Caco-2 (cell line): ENCODE results near the gene HOXA1. TPM values are rescaled to one million over a fixed set of nuclear protein-coding genes. Genes with fewer than 3 reads are reported as not detected.

Experiments used
- BruUV-seq: library from RNA; stranded (reverse); fragments of 400-500 nt; replicated peaks from 2 replicates; lab custom pipeline; 2021; lab: Mats Ljungman, UMichigan
- CTCF ChIA-PET: fragments of 300-600 bp; sonication (Branson Sonifier 250); formaldehyde crosslinking; loops from one replicate; lab custom pipeline; 2022; ENCODE audit warnings: antibody characterized with exemption; lab: Charles Lee
- POLR2A ChIA-PET: fragments of 300-600 bp; sonication (Branson Sonifier 250); formaldehyde crosslinking; loops from one replicate; lab custom pipeline; 2022; ENCODE audit warnings: antibody characterized with exemption; lab: Charles Lee
- DNase-seq, 2 experiments: peaks; one replicate each; pipeline versions ENCODE4 v3.0.0 to v3.0.0-alpha.2; 2020 to 2022
- H3K27me3 ChIP-seq: replicated peaks from 2 replicates; pipeline ENCODE4 v1.6.0; 2011; ENCODE audit warnings: low read length; ENCODE audit not compliant: control insufficient read depth, insufficient read depth
- H3K36me3 ChIP-seq: 2 replicates; pipeline ENCODE4 v1.5.1; 2011; ENCODE audit warnings: low read length; ENCODE audit not compliant: control insufficient read depth, insufficient read depth
- H3K4me1 ChIP-seq: fragments of 250-450 bp; sonication (Bioruptor Pico); 2 replicates; pipeline ENCODE4 v1.5.1; 2020; ENCODE audit warnings: mild to moderate bottlenecking
- H3K4me3 ChIP-seq: 2 replicates; pipeline ENCODE4 v1.5.1; 2011; ENCODE audit warnings: low read depth, mild to moderate bottlenecking, control low read depth, low read length
- H3K9me3 ChIP-seq: fragments of 250-450 bp; sonication (Bioruptor Pico); 2 replicates; pipeline ENCODE4 v1.5.1; 2020; ENCODE audit warnings: mild to moderate bottlenecking, moderate library complexity
- H3K27ac Mint-ChIP-seq: one replicate; pipeline ENCODE4 v1.8.0; 2022; ENCODE audit warnings: mixed read lengths; ENCODE audit not compliant: unreplicated experiment
- H3K27me3 Mint-ChIP-seq: one replicate; pipeline ENCODE4 v1.8.0; 2022; ENCODE audit warnings: mixed read lengths; ENCODE audit not compliant: insufficient read depth, unreplicated experiment
- H3K36me3 Mint-ChIP-seq: one replicate; pipeline ENCODE4 v1.8.0; 2022; ENCODE audit warnings: mild to moderate bottlenecking, mixed read lengths; ENCODE audit not compliant: insufficient read depth, unreplicated experiment
- H3K4me1 Mint-ChIP-seq: one replicate; pipeline ENCODE4 v1.8.0; 2022; ENCODE audit warnings: low read depth, mixed read lengths; ENCODE audit not compliant: unreplicated experiment
- H3K4me3 Mint-ChIP-seq: one replicate; pipeline ENCODE4 v1.8.0; 2022; ENCODE audit warnings: mild to moderate bottlenecking, moderate library complexity, mixed read lengths; ENCODE audit not compliant: unreplicated experiment
- H3K9me3 Mint-ChIP-seq: one replicate; pipeline ENCODE4 v1.8.0; 2022; ENCODE audit warnings: mixed read lengths; ENCODE audit not compliant: unreplicated experiment
- CTCF ChIP-seq, 2 experiments: fragments of 200-600 bp in 1 of 2; IDR thresholded peaks; 1 replicate in 1 of 2; 2 replicates in 1 of 2; pipeline versions ENCODE4 v1.5.1 to v1.8.0; 2011 to 2022; ENCODE audit warnings: antibody characterized with exemption in 1 of 2, control low read depth in 1 of 2, inconsistent platforms in 1 of 2, low read depth in 1 of 2, low read length in 1 of 2, mild to moderate bottlenecking in 1 of 2, moderate library complexity in 1 of 2; ENCODE audit not compliant: insufficient read depth in 1 of 2, severe bottlenecking in 1 of 2, unreplicated experiment in 1 of 2
- intact Hi-C: fragments of 100-400 bp; cut with micrococcal nuclease; formaldehyde crosslinking; loops from one replicate; pipeline ENCODE4 v1.10.0; 2022; ENCODE audit not compliant: unreplicated experiment
- total RNA-seq: library from RNA; stranded (reverse); gene quantifications from 2 replicates; pipeline ENCODE4 v1.2.3, GENCODE V29; 2022

Gene HOXA1
- total RNA-seq, 1 experiment from 2014 or later: 18.5 TPM

- POLR2A ChIA-PET: no interaction called here
- Mint-ChIP-seq H3K27me3 (no peaks in the 10 kb centered on the region), H3K9me3 (no peaks in the 10 kb centered on the region), H3K4me1 (peaks cover 4% of the 10 kb centered on the region), H3K36me3 (no peaks in the 10 kb centered on the region), H3K27ac (no peak overlapping the region), H3K4me3 (no peak overlapping the region)
- DNase-seq: no peak
- CTCF ChIA-PET: no interaction called here
- no TSS peak for BruUV-seq
- TF ChIP-seq CTCF (IDR thresholded peaks at IDR 0.05; ENCODE audit: insufficient read depth in 1 of 2, low read depth in 1 of 2, low read length in 1 of 2, severe bottlenecking in 1 of 2, unreplicated experiment in 1 of 2): no peak
- intact Hi-C loops: no loop called here
- no peaks in the 10 kb centered on the region for H3K27me3 ChIP-seq
- no peaks in the 10 kb centered on the region for H3K36me3 ChIP-seq
- no peaks in the 10 kb centered on the region for H3K9me3 ChIP-seq
- H3K4me3 ChIP-seq: no peak overlapping the region
- H3K4me1 ChIP-seq: 0 out of 2 replicates have a peak, but pooled peaks cover 3% of the 10 kb centered on the region
Measured at GRCh38 chr7:27065709-27066108, 30.1 kb downstream of the HOXA1 start.

GRCh38 chr7:27064661-27065060 is 31.1 kb downstream of the HOXA1 start:
- CTCF ChIA-PET: no interaction called here

GRCh38 chr7:27064159-27064558 is 31.6 kb downstream of the HOXA1 start:
- CTCF ChIA-PET: no interaction called here
- no peak overlapping the region for H3K4me3 Mint-ChIP-seq
- TF ChIP-seq CTCF (IDR thresholded peaks at IDR 0.05; ENCODE audit: insufficient read depth in 1 of 2, low read depth in 1 of 2, low read length in 1 of 2, severe bottlenecking in 1 of 2, unreplicated experiment in 1 of 2): no peak
- no peak for DNase-seq
- Histone ChIP-seq H3K4me3 (no peak overlapping the region), H3K4me1 (peaks cover 3% of the 10 kb centered on the region; the same call in 1 of the 2 replicates), H3K9me3 (no peaks in the 10 kb centered on the region), H3K27me3 (no peaks in the 10 kb centered on the region), H3K36me3 (no peaks in the 10 kb centered on the region)
- H3K36me3 Mint-ChIP-seq: no peaks in the 10 kb centered on the region
- no peak overlapping the region for H3K27ac Mint-ChIP-seq
- BruUV-seq: no TSS peak
- POLR2A ChIA-PET: no interaction called here
- H3K4me1 Mint-ChIP-seq: peaks cover 5% of the 10 kb centered on the region
- intact Hi-C loops: no loop called here
- H3K27me3 Mint-ChIP-seq: peaks cover 2% of the 10 kb centered on the region
- H3K9me3 Mint-ChIP-seq: no peaks in the 10 kb centered on the region

More at GRCh38 chr7:27064661-27065060, 31.1 kb downstream of the HOXA1 start:
- intact Hi-C loops: no loop called here
- H3K27ac Mint-ChIP-seq: no peak overlapping the region
- peaks cover 5% of the 10 kb centered on the region for H3K4me1 Mint-ChIP-seq
- POLR2A ChIA-PET: no interaction called here
- no peak for DNase-seq
- no peak overlapping the region for H3K4me3 ChIP-seq
- no peak overlapping the region for H3K4me3 Mint-ChIP-seq
- H3K9me3 ChIP-seq: no peaks in the 10 kb centered on the region
- H3K36me3 Mint-ChIP-seq: no peaks in the 10 kb centered on the region
- no peaks in the 10 kb centered on the region for H3K36me3 ChIP-seq
- H3K4me1 ChIP-seq: 0 out of 2 replicates have a peak, but pooled peaks cover 3% of the 10 kb centered on the region
- TF ChIP-seq CTCF (IDR thresholded peaks at IDR 0.05; ENCODE audit: insufficient read depth in 1 of 2, low read depth in 1 of 2, low read length in 1 of 2, severe bottlenecking in 1 of 2, unreplicated experiment in 1 of 2): no peak
- no peaks in the 10 kb centered on the region for H3K27me3 ChIP-seq
- BruUV-seq: no TSS peak
- no peaks in the 10 kb centered on the region for H3K9me3 Mint-ChIP-seq
- H3K27me3 Mint-ChIP-seq: no peaks in the 10 kb centered on the region
